ENCODE results near the gene SETMAR. TPM values are rescaled to one million over a fixed set of nuclear protein-coding genes. Genes with fewer than 3 reads are reported as not detected.

SETMAR gene
- total RNA-seq, 1 donor from 2014 or later: 19.5 TPM

- H3K4me3 ChIP-seq (ENCODE audit: low read depth, low read length): no peak overlapping the region
- TF ChIP-seq, protein P1, sequence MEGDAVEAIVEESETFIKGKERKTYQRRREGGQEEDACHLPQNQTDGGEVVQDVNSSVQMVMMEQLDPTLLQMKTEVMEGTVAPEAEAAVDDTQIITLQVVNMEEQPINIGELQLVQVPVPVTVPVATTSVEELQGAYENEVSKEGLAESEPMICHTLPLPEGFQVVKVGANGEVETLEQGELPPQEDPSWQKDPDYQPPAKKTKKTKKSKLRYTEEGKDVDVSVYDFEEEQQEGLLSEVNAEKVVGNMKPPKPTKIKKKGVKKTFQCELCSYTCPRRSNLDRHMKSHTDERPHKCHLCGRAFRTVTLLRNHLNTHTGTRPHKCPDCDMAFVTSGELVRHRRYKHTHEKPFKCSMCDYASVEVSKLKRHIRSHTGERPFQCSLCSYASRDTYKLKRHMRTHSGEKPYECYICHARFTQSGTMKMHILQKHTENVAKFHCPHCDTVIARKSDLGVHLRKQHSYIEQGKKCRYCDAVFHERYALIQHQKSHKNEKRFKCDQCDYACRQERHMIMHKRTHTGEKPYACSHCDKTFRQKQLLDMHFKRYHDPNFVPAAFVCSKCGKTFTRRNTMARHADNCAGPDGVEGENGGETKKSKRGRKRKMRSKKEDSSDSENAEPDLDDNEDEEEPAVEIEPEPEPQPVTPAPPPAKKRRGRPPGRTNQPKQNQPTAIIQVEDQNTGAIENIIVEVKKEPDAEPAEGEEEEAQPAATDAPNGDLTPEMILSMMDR (conservative IDR thresholded peaks at IDR 0.05; ENCODE audit: low read depth, low read length): no peak
- no peak for DNase-seq (ENCODE audit: low read depth)
These were observed 53.6 kb downstream of the SETMAR start for GRCh38 chr3:4356546-4357410.

GRCh38 chr3:4358273-4358672 lies 55.1 kb downstream of the SETMAR start:
- TF ChIP-seq, protein P1 (conservative IDR thresholded peaks at IDR 0.05; ENCODE audit: low read depth, low read length): no peak
- no peak for DNase-seq (ENCODE audit: low read depth)
- H3K4me3 ChIP-seq (ENCODE audit: low read depth, low read length): no peak overlapping the region

GRCh38 chr3:4359805-4360502 lies 56.8 kb downstream of the SETMAR start:
- TF ChIP-seq, protein P1 (conservative IDR thresholded peaks at IDR 0.05; ENCODE audit: low read depth, low read length): no peak
- DNase-seq (ENCODE audit: low read depth): no peak
- no peak overlapping the region for H3K4me3 ChIP-seq (ENCODE audit: low read depth, low read length)

DNA sequence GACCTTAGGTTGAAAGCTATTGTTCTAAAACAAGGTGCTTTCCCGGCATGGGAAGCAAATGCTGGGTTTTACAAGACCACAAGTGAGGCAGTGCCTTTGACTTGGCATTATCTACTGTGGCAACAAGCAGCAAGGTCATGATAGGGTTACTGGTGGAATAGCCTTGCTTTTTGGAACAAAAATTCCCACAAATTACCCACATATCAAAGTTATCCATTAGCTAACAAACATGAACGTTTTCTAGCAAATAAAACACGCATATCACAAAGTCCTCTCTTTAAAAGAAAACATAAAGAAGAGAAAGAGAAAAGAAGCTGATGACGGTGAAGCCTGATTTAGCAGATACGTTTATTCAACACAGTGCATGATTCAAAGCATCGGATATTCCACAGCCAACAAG lies 57.6 kb downstream of the SETMAR start:
- H3K4me3 ChIP-seq (ENCODE audit: low read depth, low read length): no peak overlapping the region
- TF ChIP-seq, protein P1 (conservative IDR thresholded peaks at IDR 0.05; ENCODE audit: low read depth, low read length): no peak
- DNase-seq (ENCODE audit: low read depth): no peak

GRCh38 chr3:4362523-4362922 lies 59.4 kb downstream of the SETMAR start:
- no peak overlapping the region for H3K4me3 ChIP-seq (ENCODE audit: low read depth, low read length)
- TF ChIP-seq, protein P1 (conservative IDR thresholded peaks at IDR 0.05; ENCODE audit: low read depth, low read length): no peak
- no peak for DNase-seq (ENCODE audit: low read depth)

Other genes starting within 250 kb of the SETMAR start
- gene SUMF1, start 163.9 kb downstream of the SETMAR start, total RNA-seq: 34.4 and 44.5 TPM in 2 replicates
- 4.3 and 4.6 TPM in 2 replicates for gene ITPR1, start 190.0 kb downstream of the SETMAR start, total RNA-seq

Measured in epithelial cell of proximal tubule (primary cell).